K562 (cell line): Measurements from ENCODE around the gene CLEC4C. TPM values are rescaled to one million over a fixed set of nuclear protein-coding genes. Genes with fewer than 3 reads are reported as not detected.

Experiments
- DMBX1 ChIP-seq: fragments of 250-450 bp; sonication (Bioruptor Pico); IDR thresholded peaks from 2 replicates; pipeline ENCODE4 v1.8.0; 2022; ENCODE audit warnings: inconsistent platforms, mild to moderate bottlenecking, moderate library complexity, borderline replicate concordance
- ZNF134 ChIP-seq: fragments of 250-450 bp; sonication (Bioruptor Pico); conservative IDR thresholded peaks from 2 replicates; pipeline ENCODE4 v1.4.0; 2020
- ZNF24 ChIP-seq: fragments of 450-650 bp; IDR thresholded peaks from 2 replicates; pipeline ENCODE4 v1.6.1; 2016
- polyA plus RNA-seq, 8 experiments: library from polyadenylated mRNA; depleted of rRNA in 4 of 8; stranded (reverse) in 5 of 8; unstranded in 3 of 8; fragments of >200 nt; fragmentation: Nextera tagmentation in 2 of 8; fragmentation: Illumina TruSeq in 1 of 8; extraction: Ambion mirVana in 2 of 8; extraction: Trizol in 1 of 8; gene quantifications; 2 replicates each; pipeline versions ENCODE4 v1.2.1 to v1.2.3, GENCODE V29; 2011 to 2014; ENCODE audit warnings: inconsistent platforms in 1 of 8, missing spikeins in 1 of 8
- small RNA-seq: library from RNA; depleted of rRNA; stranded (forward); fragments of <200 nt; gene quantifications from one replicate; pipeline ENCODE3, GENCODE V24; 2014
- total RNA-seq, 7 experiments: library from RNA; depleted of rRNA in 6 of 7; stranded (reverse); fragments of >200 nt in 6 of 7; fragmentation: Illumina TruSeq in 2 of 7; extraction: Trizol in 2 of 7; gene quantifications; 2 replicates each; pipeline versions ENCODE4 v1.2.1 to v1.2.3, GENCODE V29; 2011 to 2021; ENCODE audit warnings: low replicate concordance in 1 of 7

Gene CLEC4C
- total and polyA plus RNA-seq, 9 of the 15 experiments (the other 6 are each of a cell fraction or from before 2014, with no cell fraction given): not detected

GRCh38 chr12:7681535-7681934, 65.6 kb downstream of the CLEC4C start (continued):
- TF ChIP-seq ZNF24 (no peak), ZNF134 (CRISPR knock-in tag) (no peak), DMBX1 (CRISPR knock-in tag) (no peak)

Small RNA genes lying within 50 kb of the gene (small RNA-seq; reads per million reads assigned to genes)
- not detected for gene RF00019

Other genes with a start within 250 kb of the CLEC4C start
Only the 7 nearest of the 8 such genes appear.
- not detected in 2 replicates for gene APOBEC1, start 81.5 kb downstream of the CLEC4C start, total RNA-seq (2014; rRNA removed)
- gene APOBEC1, start 81.5 kb downstream of the CLEC4C start, total RNA-seq (2014; rRNA removed; fragmentation: Illumina TruSeq; extraction: Trizol): not detected in 2 replicates
- not detected in 2 replicates for gene APOBEC1, start 81.5 kb downstream of the CLEC4C start, total RNA-seq (2015; rRNA removed; fragmentation: Illumina TruSeq; extraction: Trizol)
- gene APOBEC1, start 81.5 kb downstream of the CLEC4C start, total RNA-seq (2021): not detected in 2 replicates
- gene APOBEC1, start 81.5 kb downstream of the CLEC4C start, polyA plus RNA-seq (2011; rRNA removed): not detected in 2 replicates
- not detected in 2 replicates for gene APOBEC1, start 81.5 kb downstream of the CLEC4C start, polyA plus RNA-seq (2014; fragmentation: Illumina TruSeq; extraction: Trizol)
- gene APOBEC1, start 81.5 kb downstream of the CLEC4C start, polyA plus RNA-seq (2014; fragmentation: Nextera tagmentation; extraction: Ambion mirVana): not detected
- gene APOBEC1, start 81.5 kb downstream of the CLEC4C start, polyA plus RNA-seq (2014; rRNA removed): not detected in 2 replicates
- not detected in 2 replicates for gene GDF3, start 51.6 kb downstream of the CLEC4C start, total RNA-seq (2014; rRNA removed)
- not detected in 2 replicates for gene GDF3, start 51.6 kb downstream of the CLEC4C start, total RNA-seq (2014; rRNA removed; fragmentation: Illumina TruSeq; extraction: Trizol)
- gene GDF3, start 51.6 kb downstream of the CLEC4C start, total RNA-seq (2015; rRNA removed; fragmentation: Illumina TruSeq; extraction: Trizol): not detected in 2 replicates
- not detected in 2 replicates for gene GDF3, start 51.6 kb downstream of the CLEC4C start, total RNA-seq (2021)
- gene GDF3, start 51.6 kb downstream of the CLEC4C start, polyA plus RNA-seq (2011; rRNA removed): 0.05 TPM in 1 of 2 replicates, not detected in the other
- not detected in 2 replicates for gene GDF3, start 51.6 kb downstream of the CLEC4C start, polyA plus RNA-seq (2014; fragmentation: Illumina TruSeq; extraction: Trizol)
- not detected for gene GDF3, start 51.6 kb downstream of the CLEC4C start, polyA plus RNA-seq (2014; fragmentation: Nextera tagmentation; extraction: Ambion mirVana)
- not detected in 2 replicates for gene GDF3, start 51.6 kb downstream of the CLEC4C start, polyA plus RNA-seq (2014; rRNA removed)
- not detected in 2 replicates for gene DPPA3, start 35.9 kb downstream of the CLEC4C start, total RNA-seq (2014; rRNA removed)
- gene DPPA3, start 35.9 kb downstream of the CLEC4C start, total RNA-seq (2014; rRNA removed; fragmentation: Illumina TruSeq; extraction: Trizol): not detected in 2 replicates
- gene DPPA3, start 35.9 kb downstream of the CLEC4C start, total RNA-seq (2015; rRNA removed; fragmentation: Illumina TruSeq; extraction: Trizol): not detected in 2 replicates
- gene DPPA3, start 35.9 kb downstream of the CLEC4C start, total RNA-seq (2021): not detected in 2 replicates
- not detected in 2 replicates for gene DPPA3, start 35.9 kb downstream of the CLEC4C start, polyA plus RNA-seq (2011; rRNA removed)
- not detected in 2 replicates for gene DPPA3, start 35.9 kb downstream of the CLEC4C start, polyA plus RNA-seq (2014; fragmentation: Illumina TruSeq; extraction: Trizol)
- gene DPPA3, start 35.9 kb downstream of the CLEC4C start, polyA plus RNA-seq (2014; fragmentation: Nextera tagmentation; extraction: Ambion mirVana): not detected
- not detected in 2 replicates for gene DPPA3, start 35.9 kb downstream of the CLEC4C start, polyA plus RNA-seq (2014; rRNA removed)
- gene NANOGNB, start 17.8 kb upstream of the CLEC4C start, total RNA-seq (2014; rRNA removed): not detected in 2 replicates
- not detected in 2 replicates for gene NANOGNB, start 17.8 kb upstream of the CLEC4C start, total RNA-seq (2014; rRNA removed; fragmentation: Illumina TruSeq; extraction: Trizol)
- gene NANOGNB, start 17.8 kb upstream of the CLEC4C start, total RNA-seq (2015; rRNA removed; fragmentation: Illumina TruSeq; extraction: Trizol): not detected in 2 replicates
- gene NANOGNB, start 17.8 kb upstream of the CLEC4C start, total RNA-seq (2021): not detected in 2 replicates
- not detected in 2 replicates for gene NANOGNB, start 17.8 kb upstream of the CLEC4C start, polyA plus RNA-seq (2011; rRNA removed)
- gene NANOGNB, start 17.8 kb upstream of the CLEC4C start, polyA plus RNA-seq (2014; fragmentation: Illumina TruSeq; extraction: Trizol): not detected in 2 replicates
- not detected for gene NANOGNB, start 17.8 kb upstream of the CLEC4C start, polyA plus RNA-seq (2014; fragmentation: Nextera tagmentation; extraction: Ambion mirVana)
- gene NANOGNB, start 17.8 kb upstream of the CLEC4C start, polyA plus RNA-seq (2014; rRNA removed): not detected in 2 replicates
- not detected in 2 replicates for gene NANOG, start 42.0 kb upstream of the CLEC4C start, total RNA-seq (2014; rRNA removed)
- gene NANOG, start 42.0 kb upstream of the CLEC4C start, total RNA-seq (2014; rRNA removed; fragmentation: Illumina TruSeq; extraction: Trizol): not detected in 2 replicates
- not detected in 2 replicates for gene NANOG, start 42.0 kb upstream of the CLEC4C start, total RNA-seq (2015; rRNA removed; fragmentation: Illumina TruSeq; extraction: Trizol)
- 0.04 and 0.38 TPM in 2 replicates for gene NANOG, start 42.0 kb upstream of the CLEC4C start, total RNA-seq (2021)
- not detected in 2 replicates for gene NANOG, start 42.0 kb upstream of the CLEC4C start, polyA plus RNA-seq (2011; rRNA removed)
- not detected in 2 replicates for gene NANOG, start 42.0 kb upstream of the CLEC4C start, polyA plus RNA-seq (2014; fragmentation: Illumina TruSeq; extraction: Trizol)
- gene NANOG, start 42.0 kb upstream of the CLEC4C start, polyA plus RNA-seq (2014; fragmentation: Nextera tagmentation; extraction: Ambion mirVana): not detected
- gene NANOG, start 42.0 kb upstream of the CLEC4C start, polyA plus RNA-seq (2014; rRNA removed): not detected in 2 replicates
- gene SLC2A14, start 125.5 kb upstream of the CLEC4C start, total RNA-seq (2014; rRNA removed): 0.20 TPM in 1 of 2 replicates, not detected in the other
- 5.4 and 6.8 TPM in 2 replicates for gene SLC2A14, start 125.5 kb upstream of the CLEC4C start, total RNA-seq (2014; rRNA removed; fragmentation: Illumina TruSeq; extraction: Trizol)
- 3.6 and 4.3 TPM in 2 replicates for gene SLC2A14, start 125.5 kb upstream of the CLEC4C start, total RNA-seq (2015; rRNA removed; fragmentation: Illumina TruSeq; extraction: Trizol)
- gene SLC2A14, start 125.5 kb upstream of the CLEC4C start, total RNA-seq (2021): 7.4 and 8.9 TPM in 2 replicates
- 6.3 and 6.8 TPM in 2 replicates for gene SLC2A14, start 125.5 kb upstream of the CLEC4C start, polyA plus RNA-seq (2011; rRNA removed)
- gene SLC2A14, start 125.5 kb upstream of the CLEC4C start, polyA plus RNA-seq (2014; fragmentation: Illumina TruSeq; extraction: Trizol): 0.74 and 1.1 TPM in 2 replicates
- 1 to 10 TPM; 4.0 to 5.2 TPM for gene SLC2A14, start 125.5 kb upstream of the CLEC4C start, polyA plus RNA-seq (2014; fragmentation: Nextera tagmentation; extraction: Ambion mirVana)
- gene SLC2A14, start 125.5 kb upstream of the CLEC4C start, polyA plus RNA-seq (2014; rRNA removed): 0.13 and 0.19 TPM in 2 replicates
- 64.0 and 67.3 TPM in 2 replicates for gene SLC2A3, start 188.8 kb upstream of the CLEC4C start, total RNA-seq (2014; rRNA removed)
- 119 and 138 TPM in 2 replicates for gene SLC2A3, start 188.8 kb upstream of the CLEC4C start, total RNA-seq (2014; rRNA removed; fragmentation: Illumina TruSeq; extraction: Trizol)
- gene SLC2A3, start 188.8 kb upstream of the CLEC4C start, total RNA-seq (2015; rRNA removed; fragmentation: Illumina TruSeq; extraction: Trizol): 78.9 and 86.3 TPM in 2 replicates
- gene SLC2A3, start 188.8 kb upstream of the CLEC4C start, total RNA-seq (2021): 140 and 161 TPM in 2 replicates
- 296 and 491 TPM in 2 replicates for gene SLC2A3, start 188.8 kb upstream of the CLEC4C start, polyA plus RNA-seq (2011; rRNA removed)
- gene SLC2A3, start 188.8 kb upstream of the CLEC4C start, polyA plus RNA-seq (2014; fragmentation: Illumina TruSeq; extraction: Trizol): 101 and 104 TPM in 2 replicates
- gene SLC2A3, start 188.8 kb upstream of the CLEC4C start, polyA plus RNA-seq (2014; fragmentation: Nextera tagmentation; extraction: Ambion mirVana): 100 to 1,000 TPM in 1 of 2 experiments, 10 to 100 TPM in 1; 93.4 to 129 TPM
- gene SLC2A3, start 188.8 kb upstream of the CLEC4C start, polyA plus RNA-seq (2014; rRNA removed): 97.9 and 98.7 TPM in 2 replicates